ENCODE data around the gene SMC1A. TPM values are rescaled to one million over a fixed set of nuclear protein-coding genes. Genes with fewer than 3 reads are reported as not detected.
"Not testable (repeated sequence)": the region's sequence is repeated elsewhere in the genome, so short reads cannot be mapped to it uniquely, and the experiment has no call there.

Gene SMC1A
- 100 to 1,000 TPM in 1 of 3 donors, 10 to 100 TPM in 2; 43.1 to 105 (median 47.5) TPM for polyA plus RNA-seq

DNA sequence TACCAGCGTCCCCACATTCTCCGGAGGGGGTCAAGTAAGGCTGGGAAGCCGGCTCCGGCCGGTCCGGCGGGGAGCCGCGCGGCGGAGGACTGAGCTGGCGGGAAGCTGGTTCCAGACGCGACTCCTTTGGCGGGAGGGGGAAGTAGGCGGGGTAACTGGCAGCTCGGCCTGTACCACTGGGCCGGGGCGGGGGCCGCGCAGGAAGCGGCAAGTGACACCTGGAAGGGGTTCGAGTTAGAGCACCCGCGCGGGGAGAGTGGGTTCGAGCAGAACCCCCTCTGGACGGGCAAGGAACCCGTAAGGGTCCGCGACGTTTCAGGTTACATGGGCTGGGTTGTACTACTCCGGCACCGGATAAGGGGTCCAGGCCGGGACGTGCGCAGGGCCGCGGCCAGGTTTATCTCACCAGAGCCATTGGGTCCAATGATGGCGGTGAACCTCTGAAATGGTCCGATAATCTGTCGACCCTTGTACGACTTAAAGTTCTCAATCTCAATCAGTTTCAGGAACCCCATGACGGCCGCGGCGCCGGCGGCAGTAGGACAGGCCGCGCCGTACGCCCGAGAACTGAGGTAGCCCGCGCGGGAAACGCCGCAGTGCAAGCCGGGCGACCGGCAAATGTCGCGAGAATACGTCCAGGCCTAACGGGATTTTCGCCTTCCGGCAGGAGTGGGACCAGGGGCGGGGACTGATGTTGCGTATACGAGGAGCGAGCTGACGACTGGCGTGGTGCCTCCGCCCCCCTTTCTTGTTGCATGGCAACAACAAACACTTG lies at the start of gene SMC1A:
Gene SMC1A, minus strand, starts transcription at position 569 of the 775 bp plus-strand sequence. Its CDS starts 54 bp downstream, at position 515.
- Mint-ChIP-seq H3K4me1 (peaks cover 35 to 44% of the 10 kb centered on the region in 2 donors), H3K27me3 (ENCODE audit: low read depth in 3 of 3) (peaks cover 6 to 14% (median 7%) of the 10 kb centered on the region in 3 donors), H3K27ac (peak within 1 kb of the TSS; percentile 94 to 99 (median 98)), H3K36me3 (no peaks in the 10 kb centered on the region), H3K4me3 (peak within 1 kb of the TSS; percentile 92 to 97 (median 94)), H3K9me3 (no peaks in the 10 kb centered on the region)
- DNase-seq, result peak; percentile 98 to 99 (median 98)

DNA sequence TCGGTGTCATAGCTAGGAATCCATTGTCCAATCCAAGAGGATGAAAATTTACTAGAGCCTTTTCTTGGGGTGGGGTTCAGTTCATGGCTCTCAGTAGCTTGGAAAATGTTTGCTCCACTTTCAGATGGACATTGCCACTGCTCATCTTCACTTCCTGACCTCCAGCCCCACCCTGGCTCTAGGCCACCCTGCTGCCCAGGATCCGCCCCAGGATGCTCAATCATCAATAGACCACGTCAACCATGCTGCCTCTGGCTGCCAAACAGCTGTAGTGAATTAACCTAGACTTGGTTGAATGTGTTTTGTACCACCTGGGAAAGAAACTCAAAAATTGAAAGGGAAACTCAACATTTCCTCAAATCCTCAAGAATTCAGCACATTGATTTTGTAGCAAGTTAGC lies 48.9 kb upstream of the SMC1A start:
- Mint-ChIP-seq H3K4me3 (no peak overlapping the region), H3K9me3 (no peaks in the 10 kb centered on the region), H3K27me3 (ENCODE audit: low read depth in 3 of 3) (peaks cover 2 to 16% (median 7%) of the 10 kb centered on the region in 3 donors), H3K4me1 (no peaks in the 10 kb centered on the region), H3K27ac (no peak overlapping the region), H3K36me3 (no peaks in the 10 kb centered on the region)
- DNase-seq, result no peak

DNA sequence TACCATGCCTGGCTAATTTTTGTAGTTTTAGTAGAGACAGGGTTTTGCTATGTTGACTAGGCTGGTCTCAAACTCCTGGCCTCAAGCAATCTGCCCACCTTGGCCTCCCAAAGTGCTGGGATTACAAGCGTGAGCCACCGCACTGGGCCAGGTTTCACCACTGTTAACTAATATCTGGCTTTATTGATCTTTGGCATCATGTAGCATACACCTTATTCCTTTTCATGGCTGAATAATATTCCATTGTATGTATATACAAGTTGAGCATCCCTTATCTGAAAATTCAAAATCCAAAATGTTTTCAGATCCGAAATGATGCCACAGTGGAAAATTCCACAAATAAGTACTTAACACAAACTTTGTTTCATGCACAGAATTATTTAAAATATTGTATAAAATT lies 46.2 kb upstream of the SMC1A start:
- not testable (repeated sequence) for H3K9me3 Mint-ChIP-seq, H3K4me3 Mint-ChIP-seq, H3K27ac Mint-ChIP-seq, DNase-seq, H3K4me1 Mint-ChIP-seq, H3K36me3 Mint-ChIP-seq
- H3K27me3 Mint-ChIP-seq (ENCODE audit: low read depth in 3 of 3), result peaks cover 2 to 16% (median 2%) of the 10 kb centered on the region in 3 donors

DNA sequence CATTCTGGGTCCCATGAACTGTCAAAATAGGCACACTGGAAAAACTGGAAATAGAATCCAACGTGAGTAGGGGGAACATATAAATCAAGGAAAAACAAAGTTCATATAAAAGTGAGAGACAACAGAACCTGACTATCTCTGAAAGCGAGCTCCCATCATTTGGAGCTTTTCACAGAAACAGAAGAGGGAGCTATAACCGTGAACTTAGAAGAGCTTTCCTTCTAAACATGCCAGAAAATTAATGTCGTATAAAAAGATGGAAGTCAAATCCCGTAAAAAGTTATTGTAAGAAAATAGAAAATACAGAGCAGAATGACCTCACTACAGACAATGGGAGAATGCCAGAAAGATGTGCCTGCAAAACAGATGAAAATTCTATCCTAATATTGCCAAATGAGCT lies 35.6 kb upstream of the SMC1A start:
- Mint-ChIP-seq H3K27ac (no peak overlapping the region), H3K4me3 (no peak overlapping the region), H3K27me3 (ENCODE audit: low read depth in 3 of 3) (peaks cover 0 to 14% (median 5%) of the 10 kb centered on the region in 3 donors), H3K9me3 (peaks cover 0 to 2% (median 0%) of the 10 kb centered on the region in 6 donors), H3K36me3 (no peaks in the 10 kb centered on the region), H3K4me1 (no peaks in the 10 kb centered on the region)
- no peak for DNase-seq

DNA sequence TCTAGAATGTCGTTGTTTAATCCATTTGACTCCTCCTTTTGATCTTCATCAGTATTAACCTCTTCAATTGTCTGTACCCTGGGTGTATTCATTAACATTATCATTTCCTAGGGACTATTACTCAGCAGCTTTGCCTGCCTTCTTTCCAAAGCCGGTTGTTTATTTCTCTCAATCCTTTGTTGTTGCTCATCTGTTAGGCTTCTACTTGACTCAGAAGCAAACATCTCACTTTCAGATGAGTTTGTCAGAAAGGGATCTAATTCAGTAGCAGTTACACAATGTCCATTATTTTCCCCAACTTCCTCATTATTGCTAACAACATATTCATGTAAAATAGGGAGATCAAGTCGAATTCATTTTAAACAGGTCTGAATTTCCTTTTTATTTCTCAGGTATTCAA lies 33.8 kb upstream of the SMC1A start:
- H3K9me3 Mint-ChIP-seq, result peaks cover 0 to 2% (median 0%) of the 10 kb centered on the region in 6 donors
- DNase-seq, result no peak
- H3K27me3 Mint-ChIP-seq (ENCODE audit: low read depth in 3 of 3), result peaks cover 0 to 12% (median 5%) of the 10 kb centered on the region in 3 donors
- H3K4me3 Mint-ChIP-seq, result no peak overlapping the region
- no peak overlapping the region for H3K27ac Mint-ChIP-seq
- H3K36me3 Mint-ChIP-seq, result no peaks in the 10 kb centered on the region
- no peaks in the 10 kb centered on the region for H3K4me1 Mint-ChIP-seq

DNA sequence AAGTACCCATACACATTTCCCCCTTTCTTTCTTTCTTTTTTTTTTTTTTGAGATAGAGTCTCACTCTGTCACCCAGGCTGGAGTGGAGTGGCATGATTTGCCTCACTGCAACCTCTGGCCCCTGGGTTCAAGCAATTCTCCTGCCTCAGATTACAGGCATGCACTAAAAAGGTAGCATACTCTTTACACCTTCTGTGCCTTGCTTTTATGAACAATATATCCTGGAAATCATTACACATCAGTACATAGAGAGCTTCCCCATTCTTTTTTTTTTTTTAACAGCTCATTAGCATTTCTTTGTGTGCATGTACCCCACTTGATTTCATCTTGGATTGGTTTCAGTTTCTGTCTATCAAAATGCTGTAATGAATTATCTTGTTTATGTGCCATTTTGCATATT lies 30.4 kb upstream of the SMC1A start:
- Mint-ChIP-seq H3K4me1 (no peaks in the 10 kb centered on the region), H3K36me3 (no peaks in the 10 kb centered on the region), H3K9me3 (no peaks in the 10 kb centered on the region), H3K27me3 (ENCODE audit: low read depth in 3 of 3) (peaks cover 0 to 13% (median 4%) of the 10 kb centered on the region in 3 donors), H3K4me3 (no peak overlapping the region), H3K27ac (no peak overlapping the region)
- no peak for DNase-seq

DNA sequence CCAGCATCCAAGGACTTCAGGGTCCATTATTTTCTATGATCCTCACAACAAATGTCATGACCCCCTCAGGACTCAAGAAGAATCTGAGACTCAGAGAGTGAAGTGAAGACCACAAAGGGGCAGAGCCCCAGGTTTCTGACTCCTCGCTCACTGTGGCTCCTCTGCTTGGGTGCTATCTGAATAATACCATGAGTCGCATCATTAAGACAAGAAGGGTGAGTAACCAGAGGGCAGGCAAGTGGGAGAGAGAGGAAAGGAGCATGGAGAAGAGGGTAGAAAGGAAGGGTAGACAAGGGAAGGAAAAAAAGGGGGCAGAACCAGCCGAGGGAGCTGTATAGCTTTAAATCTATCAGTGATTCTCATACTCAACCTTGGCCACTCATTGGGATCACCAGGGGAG lies 27.2 kb upstream of the SMC1A start:
- H3K27ac Mint-ChIP-seq, result no peak overlapping the region
- H3K4me3 Mint-ChIP-seq, result no peak overlapping the region
- peaks cover 0 to 4% (median 2%) of the 10 kb centered on the region in 3 donors for H3K27me3 Mint-ChIP-seq (ENCODE audit: low read depth in 3 of 3)
- no peaks in the 10 kb centered on the region for H3K4me1 Mint-ChIP-seq
- no peak for DNase-seq
- H3K9me3 Mint-ChIP-seq, result no peaks in the 10 kb centered on the region
- no peaks in the 10 kb centered on the region for H3K36me3 Mint-ChIP-seq

DNA sequence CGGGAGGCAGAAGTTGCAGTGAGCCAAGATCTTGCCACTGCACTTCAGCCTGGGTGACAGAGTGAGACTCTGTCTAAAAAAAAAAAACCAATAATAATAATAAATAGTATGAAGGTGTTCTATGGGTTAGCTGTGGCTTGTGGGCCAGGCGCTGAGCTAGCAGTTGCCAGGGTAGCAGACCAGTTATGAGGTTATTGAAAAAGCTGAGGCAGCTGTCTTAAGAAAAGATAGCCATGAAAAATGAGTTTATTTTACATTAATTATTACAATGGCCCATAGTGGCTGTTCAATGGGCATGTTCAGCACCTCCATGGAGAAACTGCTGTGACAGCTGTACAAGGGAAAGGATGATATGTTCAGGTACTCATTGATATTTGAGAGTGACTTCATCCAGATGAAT lies 25.0 kb upstream of the SMC1A start:
- DNase-seq, result no peak
- no peaks in the 10 kb centered on the region for H3K36me3 Mint-ChIP-seq
- H3K4me1 Mint-ChIP-seq, result no peaks in the 10 kb centered on the region
- peaks cover 0 to 4% (median 2%) of the 10 kb centered on the region in 3 donors for H3K27me3 Mint-ChIP-seq (ENCODE audit: low read depth in 3 of 3)
- no peak overlapping the region for H3K4me3 Mint-ChIP-seq
- H3K27ac Mint-ChIP-seq, result no peak overlapping the region
- no peaks in the 10 kb centered on the region for H3K9me3 Mint-ChIP-seq

DNA sequence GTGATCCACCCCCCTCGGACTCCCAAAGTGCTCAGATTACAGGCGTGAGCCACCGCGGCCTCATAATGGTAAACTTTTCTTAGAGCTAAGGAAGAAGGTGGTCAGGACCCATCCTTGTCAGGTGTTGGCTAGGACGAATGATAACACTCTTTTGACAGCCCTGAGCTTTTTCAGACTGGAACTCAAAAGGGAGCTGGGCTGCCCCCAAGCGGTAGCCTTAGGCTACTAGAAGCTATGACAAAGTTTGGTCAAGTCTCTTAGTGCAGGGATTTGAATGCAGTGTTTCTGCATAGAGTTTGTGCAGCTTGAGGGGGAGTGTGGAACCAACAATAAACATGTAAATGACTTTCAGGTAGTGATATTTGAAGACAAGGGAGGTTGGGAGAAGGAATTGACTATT lies 23.5 kb upstream of the SMC1A start:
- Mint-ChIP-seq H3K4me3 (no peak overlapping the region), H3K4me1 (peaks cover 10 to 12% of the 10 kb centered on the region in 2 donors), H3K9me3 (no peaks in the 10 kb centered on the region), H3K27me3 (ENCODE audit: low read depth in 3 of 3) (peaks cover under 1 to 6% (median 2%) of the 10 kb centered on the region in 3 donors), H3K36me3 (no peaks in the 10 kb centered on the region), H3K27ac (no peak overlapping the region)
- DNase-seq, result peak in 1 of 3 donors; percentile 23

DNA sequence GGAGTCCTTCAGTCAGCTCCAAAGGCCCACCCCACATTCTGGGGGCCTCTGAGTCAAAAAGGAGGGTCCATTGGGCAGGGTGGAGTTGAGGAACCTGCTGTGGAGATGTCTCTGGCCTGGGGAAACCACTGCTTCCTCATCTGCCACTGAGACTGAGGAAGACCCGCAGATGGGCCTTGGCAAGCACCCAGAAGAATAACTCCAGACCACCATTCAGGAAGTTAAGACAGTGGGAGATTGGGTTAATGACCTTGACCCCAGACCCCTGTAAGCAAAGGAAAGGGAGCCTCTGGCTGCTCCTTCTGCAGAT lies 19.8 kb upstream of the SMC1A start:
- Mint-ChIP-seq H3K4me3 (peak overlapping the region in 2 of 5 donors; percentile 83 to 84), H3K9me3 (peaks cover 0 to 1% (median 0%) of the 10 kb centered on the region in 6 donors), H3K36me3 (no peaks in the 10 kb centered on the region), H3K27ac (no peak overlapping the region), H3K27me3 (ENCODE audit: low read depth in 3 of 3) (peaks cover 2 to 6% (median 3%) of the 10 kb centered on the region in 3 donors), H3K4me1 (peaks cover 11 to 15% of the 10 kb centered on the region in 2 donors)
- no peak for DNase-seq

DNA sequence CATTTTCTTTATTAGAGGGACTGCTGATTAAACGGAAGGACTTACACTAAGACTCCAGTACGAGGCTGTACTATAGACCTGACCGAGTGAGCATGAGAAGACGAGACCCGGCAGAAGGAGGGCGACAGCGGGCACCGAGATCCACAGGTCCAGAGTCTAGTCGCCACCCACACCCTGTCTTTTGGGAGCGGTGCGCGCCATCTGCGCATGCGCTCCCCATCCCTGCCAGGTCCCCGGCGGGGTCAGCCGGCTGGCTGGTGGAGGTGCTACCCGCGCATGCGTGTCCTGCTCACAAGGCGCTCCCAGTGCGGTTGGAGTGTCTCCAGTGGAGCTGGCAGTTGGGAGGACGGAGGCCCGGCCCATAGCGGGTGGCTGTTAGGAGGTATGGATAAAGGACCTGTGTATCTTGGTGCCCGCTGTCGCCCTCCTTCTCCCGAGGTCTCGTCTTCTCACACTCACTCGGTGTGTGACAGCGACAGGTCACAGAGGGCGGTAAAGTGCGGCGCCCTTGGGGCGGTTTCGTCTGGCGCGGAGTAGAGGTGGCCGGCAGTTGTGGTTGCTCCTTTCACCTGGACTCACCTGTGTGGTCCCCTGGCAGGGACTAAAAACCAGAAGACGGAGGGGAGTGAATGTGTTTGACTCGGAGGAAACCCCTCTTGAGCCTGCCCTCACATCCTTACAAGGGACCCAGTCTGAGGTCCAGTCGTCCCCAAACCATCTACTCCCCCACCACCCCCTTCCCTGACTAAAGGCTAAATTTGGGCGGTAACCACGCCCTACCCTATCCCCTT lies 19.3 kb upstream of the SMC1A start:
- H3K27ac Mint-ChIP-seq, result peak overlapping the region in 2 of 6 donors; percentile 18 to 75
- peaks cover 11 to 15% of the 10 kb centered on the region in 2 donors for H3K4me1 Mint-ChIP-seq
- peaks cover 0 to 1% (median 0%) of the 10 kb centered on the region in 6 donors for H3K9me3 Mint-ChIP-seq
- DNase-seq, result peak; percentile 59 to 73 (median 69)
- H3K36me3 Mint-ChIP-seq, result no peaks in the 10 kb centered on the region
- peak overlapping the region; percentile 74 to 84 (median 83) for H3K4me3 Mint-ChIP-seq
- H3K27me3 Mint-ChIP-seq (ENCODE audit: low read depth in 3 of 3), result peaks cover 2 to 6% (median 3%) of the 10 kb centered on the region in 3 donors

DNA sequence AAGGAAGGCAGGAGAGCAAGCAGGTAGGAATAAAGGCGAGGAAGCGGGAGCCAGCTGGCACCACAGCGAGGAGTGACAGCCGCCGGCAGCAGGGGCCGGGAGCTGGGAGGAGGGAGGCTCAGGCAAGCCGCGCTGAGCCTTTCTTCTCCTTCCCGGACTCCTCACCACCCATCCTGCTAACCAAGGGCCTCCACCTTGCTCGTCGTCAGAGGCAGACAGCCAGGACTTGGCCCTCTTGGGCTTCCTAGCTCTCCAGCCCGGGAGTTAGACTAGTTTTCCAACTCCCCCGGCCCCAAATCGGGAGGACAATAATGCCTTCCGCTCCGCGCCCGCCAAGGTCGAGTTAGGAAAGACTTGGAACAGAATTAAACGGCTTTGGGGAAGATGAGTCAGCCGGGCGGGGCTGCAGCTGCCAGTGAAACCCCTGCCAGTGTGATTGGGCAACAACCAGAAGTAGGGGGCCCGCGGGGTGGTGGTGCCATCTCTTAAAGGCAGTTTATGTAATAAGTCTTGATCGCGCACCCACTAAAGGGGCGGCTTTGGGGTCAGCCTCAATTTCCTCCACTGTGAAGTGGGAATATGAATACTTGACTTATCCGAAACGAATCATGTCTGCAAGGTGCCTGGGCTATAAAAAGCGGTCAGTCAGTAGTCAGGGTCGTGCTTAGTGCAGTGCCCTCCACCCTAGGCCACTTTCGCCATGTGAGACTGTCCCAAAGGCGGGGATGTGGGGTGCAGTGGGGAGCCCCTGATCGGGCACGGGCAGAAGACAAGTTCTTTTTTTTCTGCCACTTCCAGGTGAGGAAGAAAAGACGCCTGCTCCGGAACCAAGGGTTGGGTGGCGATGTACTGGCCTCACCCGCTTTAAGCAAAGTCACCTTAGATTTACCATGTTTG lies 18.4 kb upstream of the SMC1A start:
- peak overlapping the region in 2 of 6 donors; percentile 17 to 75 for H3K27ac Mint-ChIP-seq
- DNase-seq, result no peak
- H3K27me3 Mint-ChIP-seq (ENCODE audit: low read depth in 3 of 3), result peaks cover 3 to 9% (median 4%) of the 10 kb centered on the region in 3 donors
- peaks cover 11 to 15% of the 10 kb centered on the region in 2 donors for H3K4me1 Mint-ChIP-seq
- peaks cover 0 to 1% (median 0%) of the 10 kb centered on the region in 6 donors for H3K9me3 Mint-ChIP-seq
- peak overlapping the region; percentile 74 to 84 (median 83) for H3K4me3 Mint-ChIP-seq
- H3K36me3 Mint-ChIP-seq, result no peaks in the 10 kb centered on the region

DNA sequence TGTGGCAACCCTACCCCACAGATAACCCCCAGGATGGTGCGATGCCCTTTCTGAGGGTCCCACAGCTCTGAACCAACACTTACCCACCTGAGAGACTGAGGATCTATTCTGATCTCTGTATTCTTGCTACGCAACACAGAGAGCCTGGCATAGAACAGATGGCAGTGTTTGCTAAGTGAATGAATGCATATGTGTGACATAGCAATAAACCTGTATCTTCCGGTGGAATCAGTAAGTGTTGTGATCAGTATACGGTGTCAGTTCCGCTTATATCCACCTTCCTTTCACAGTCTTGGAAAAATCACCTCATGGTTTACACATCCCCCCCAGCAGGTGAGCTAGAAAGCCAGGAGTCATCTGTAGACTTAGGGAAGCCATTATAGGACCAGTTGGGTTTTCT lies 17.6 kb upstream of the SMC1A start:
- H3K27me3 Mint-ChIP-seq (ENCODE audit: low read depth in 3 of 3), result peaks cover 3 to 14% (median 4%) of the 10 kb centered on the region in 3 donors
- peaks cover 11 to 15% of the 10 kb centered on the region in 2 donors for H3K4me1 Mint-ChIP-seq
- H3K4me3 Mint-ChIP-seq, result peak overlapping the region in 2 of 5 donors; percentile 7 to 74
- H3K36me3 Mint-ChIP-seq, result no peaks in the 10 kb centered on the region
- no peak overlapping the region for H3K27ac Mint-ChIP-seq
- H3K9me3 Mint-ChIP-seq, result peaks cover 0 to 1% (median 0%) of the 10 kb centered on the region in 6 donors
- no peak for DNase-seq
